Heart right ventricle (tissue), 16 donors: ENCODE measurements around the gene FBXO44. TPM values are rescaled to one million over a fixed set of nuclear protein-coding genes. Genes with fewer than 3 reads are reported as not detected.

Experiments used
- ATAC-seq, 8 donors: fragments of 200-7000 bp; cut with Tn5 transposase; one replicate each; pipeline ENCODE4 v1.9.1; 2020; ENCODE audit warnings: mild to moderate bottlenecking in 8 of 8, moderate library complexity in 8 of 8, moderate number of reproducible peaks in 1 of 8
- DNase-seq, 2 donors: peaks; one replicate each; pipeline ENCODE4 v3.0.0-alpha.2; 2020
- H3K27ac ChIP-seq, 10 donors: fragments of 200-600 bp; sonication (generic) in 2 of 10; one replicate each; pipeline versions ENCODE4 v1.5.0 to v1.8.0; 2020 to 2022; ENCODE audit warnings: mild to moderate bottlenecking in 3 of 10
- H3K27me3 ChIP-seq, 7 donors: fragments of 200-600 bp; one replicate each; pipeline ENCODE4 v1.8.0; 2021 to 2022; ENCODE audit warnings: mild to moderate bottlenecking in 2 of 7
- H3K36me3 ChIP-seq, 9 donors: fragments of 200-600 bp; sonication (generic) in 1 of 9; one replicate each; pipeline versions ENCODE4 v1.5.0 to v1.8.0; 2020 to 2022; ENCODE audit warnings: mild to moderate bottlenecking in 2 of 9
- H3K4me1 ChIP-seq, 9 donors: fragments of 200-600 bp; sonication (generic) in 1 of 9; one replicate each; pipeline versions ENCODE4 v1.5.0 to v1.8.0; 2020 to 2022; ENCODE audit warnings: mild to moderate bottlenecking in 4 of 9
- H3K4me3 ChIP-seq, 10 donors: fragments of 200-600 bp; sonication (generic) in 2 of 10; one replicate each; pipeline versions ENCODE4 v1.5.0 to v1.8.0; 2020 to 2022; ENCODE audit warnings: mild to moderate bottlenecking in 7 of 10, moderate library complexity in 2 of 10
- H3K9me3 ChIP-seq, 11 donors: fragments of 200-600 bp in 10 of 11; sonication (generic) in 2 of 11; one replicate each; pipeline versions ENCODE4 v1.5.0 to v1.8.0; 2013 to 2022; ENCODE audit warnings: mild to moderate bottlenecking in 2 of 11, control low read depth in 1 of 11, moderate library complexity in 1 of 11
- WGBS, 2 donors: extraction: QIAGEN DNeasy Blood & Tissue Kit; methylation state at CpG; one replicate each; pipeline ENCODE4 v1.1.7; 2013; ENCODE audit warnings: inconsistent platforms in 1 of 2; 5-methylcytosine and 5-hydroxymethylcytosine counted together
- intact Hi-C, 10 donors: fragments of 100-400 bp; cut with DNase I; formaldehyde crosslinking; loops; one replicate each; pipeline versions ENCODE4 v1.11.1 to v1.14.2; 2022
- polyA plus RNA-seq, 2 donors: library from polyadenylated mRNA; stranded (reverse); fragments of 200-250 nt; gene quantifications; one replicate each; pipeline ENCODE4 v1.2.3, GENCODE V29; 2013
- total RNA-seq, 10 donors: library from RNA; stranded (reverse); fragmentation: NEBNext Ultra II Directional in 3 of 10; extraction: Animal tissue kit (Norgen Biotek cat#: 25700) in 3 of 10; gene quantifications; one replicate each; pipeline versions ENCODE4 v1.2.1 to v1.2.4, GENCODE V29; 2021 to 2023
- TF ChIP-seq, protein P1 (sequence below), 9 donors: fragments of 200-600 bp; sonication (generic) in 2 of 9; IDR thresholded peaks; one replicate each; pipeline versions ENCODE4 v1.5.0 to v1.8.0; 2021 to 2022; ENCODE audit warnings: antibody characterized with exemption in 9 of 9, mild to moderate bottlenecking in 5 of 9, moderate library complexity in 1 of 9
- donor health status: Arrhythmogenic right ventricular cardiomyopathy.
- donor health status: ischemic (EF 13 %, LVEDD 7.1; RV severe dilation, severe dysfunction).
- donor health status: healthy with polysubstance abuse.
- donor health status: DM: no; HTN: yes; CAD: no.
- donor health status: DM: no; HTN: no; CAD: no.
- donor health status: ischemic (EF 25% LVEDD 6.9; RV normal size, moderate dysfunction).
- donor health status: ischemic (EF 25% LVEDD 5.7; RV mildly dilated, moderate dysfunction).
- donor health status: healthy.
- donor health status: DM: yes; HTN: yes; CAD: no.
- donor health status: Ischemic cardiomyopathy.
- donor health status: ischemic (EF 35%, LVEDD 5.7; RV mildly dilated, moderate dysfunction).
- donor health status: nonischemic (EF 11% LVEDD 7.7; RV severe dilation, severe dysfunction).
- donor health status: DM: yes; HTN: yes; CAD: no.
- donor health status: PGD.
- donor health status: ischemic (EF 29% LVEDD 5.4; RV normal size, mild dysfunction).
- donor health status: nonischemic (EF 23%, LVEDD 6.1; RV moderate dilation, normal function).

The FBXO44 gene
- total and polyA plus RNA-seq, 12 donors = 10.1 to 28.2 (median 15.8) TPM

DNA sequence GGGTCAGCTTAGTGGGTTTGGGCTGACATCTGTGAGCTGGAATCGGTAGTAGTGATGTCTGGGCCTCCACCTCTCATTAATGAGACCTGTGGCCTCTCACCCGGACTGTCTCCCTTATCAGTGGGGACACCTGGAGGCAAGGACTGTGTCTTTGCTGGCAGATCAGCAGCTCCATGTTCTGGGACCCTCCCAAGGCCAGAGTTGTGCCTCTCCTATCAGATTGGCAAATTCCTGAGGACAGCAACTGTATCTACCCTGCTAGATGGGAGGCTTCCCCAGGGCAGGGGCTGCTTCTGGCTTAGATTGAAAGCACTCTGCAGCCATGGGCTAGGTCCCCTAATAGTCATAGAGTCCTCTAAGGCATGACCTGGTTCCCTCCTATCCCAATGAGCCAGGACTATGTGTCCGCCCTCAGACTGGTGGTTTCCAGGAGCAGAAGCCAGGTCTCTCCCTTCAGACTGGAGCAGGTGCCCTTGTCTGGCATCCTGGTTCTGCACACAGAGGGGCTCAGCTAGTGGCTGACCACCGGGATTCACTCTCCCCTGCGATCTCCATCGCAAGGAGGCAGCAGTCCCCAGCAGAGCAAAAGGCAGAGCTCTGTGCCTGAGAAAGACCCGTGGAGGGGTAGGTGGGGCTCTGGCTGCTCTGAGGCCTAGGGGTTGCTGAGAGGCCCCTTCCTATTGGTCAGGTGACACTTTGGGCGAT, 42.7 kb downstream of the FBXO44 start:
- TF ChIP-seq, protein P1, sequence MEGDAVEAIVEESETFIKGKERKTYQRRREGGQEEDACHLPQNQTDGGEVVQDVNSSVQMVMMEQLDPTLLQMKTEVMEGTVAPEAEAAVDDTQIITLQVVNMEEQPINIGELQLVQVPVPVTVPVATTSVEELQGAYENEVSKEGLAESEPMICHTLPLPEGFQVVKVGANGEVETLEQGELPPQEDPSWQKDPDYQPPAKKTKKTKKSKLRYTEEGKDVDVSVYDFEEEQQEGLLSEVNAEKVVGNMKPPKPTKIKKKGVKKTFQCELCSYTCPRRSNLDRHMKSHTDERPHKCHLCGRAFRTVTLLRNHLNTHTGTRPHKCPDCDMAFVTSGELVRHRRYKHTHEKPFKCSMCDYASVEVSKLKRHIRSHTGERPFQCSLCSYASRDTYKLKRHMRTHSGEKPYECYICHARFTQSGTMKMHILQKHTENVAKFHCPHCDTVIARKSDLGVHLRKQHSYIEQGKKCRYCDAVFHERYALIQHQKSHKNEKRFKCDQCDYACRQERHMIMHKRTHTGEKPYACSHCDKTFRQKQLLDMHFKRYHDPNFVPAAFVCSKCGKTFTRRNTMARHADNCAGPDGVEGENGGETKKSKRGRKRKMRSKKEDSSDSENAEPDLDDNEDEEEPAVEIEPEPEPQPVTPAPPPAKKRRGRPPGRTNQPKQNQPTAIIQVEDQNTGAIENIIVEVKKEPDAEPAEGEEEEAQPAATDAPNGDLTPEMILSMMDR (IDR thresholded peaks at IDR 0.05) = no peak
- no peak overlapping the region for H3K4me3 ChIP-seq
- H3K4me1 ChIP-seq = peaks cover 0 to 18% (median 14%) of the 10 kb centered on the region in 9 donors
- ATAC-seq = no peak
- no peaks in the 10 kb centered on the region for H3K36me3 ChIP-seq
- 65 to 68% methylated on average over 8 of the region's 8 CpGs for WGBS, 2 donors
- H3K27ac ChIP-seq = no peak overlapping the region
- no peaks in the 10 kb centered on the region for H3K9me3 ChIP-seq
- DNase-seq = no peak
- intact Hi-C loops = no loop called here
- H3K27me3 ChIP-seq = peaks cover under 1 to 97% (median 84%) of the 10 kb centered on the region in 7 donors

DNA sequence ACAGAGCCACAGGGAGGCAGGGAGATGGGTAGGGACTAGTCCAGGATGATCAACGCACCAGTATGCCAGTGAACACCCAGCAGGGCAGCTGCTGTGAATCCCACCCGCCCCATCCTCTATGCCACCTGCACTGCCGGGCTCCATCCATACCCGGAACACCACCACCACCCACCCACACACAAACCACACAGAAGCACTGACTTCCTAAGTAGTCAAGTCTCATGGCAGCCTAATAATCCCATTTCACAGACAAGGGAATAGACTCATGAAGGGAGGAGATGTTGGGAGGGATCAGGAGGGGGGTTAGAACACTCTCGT, 43.2 kb downstream of the FBXO44 start:
- TF ChIP-seq, protein P1 (IDR thresholded peaks at IDR 0.05) = no peak
- H3K4me3 ChIP-seq = no peak overlapping the region
- ATAC-seq = no peak
- H3K36me3 ChIP-seq = no peaks in the 10 kb centered on the region
- H3K27ac ChIP-seq = no peak overlapping the region
- H3K27me3 ChIP-seq = peaks cover 0 to 96% (median 81%) of the 10 kb centered on the region in 7 donors
- DNase-seq = no peak
- intact Hi-C loops = no loop called here
- H3K9me3 ChIP-seq = no peaks in the 10 kb centered on the region
- H3K4me1 ChIP-seq = peaks cover 0 to 17% (median 13%) of the 10 kb centered on the region in 9 donors
- 82 to 86% methylated on average over 5 of the region's 5 CpGs for WGBS, 2 donors

GRCh38 chr1:11700601-11701467, 46.2 kb downstream of the FBXO44 start:
- TF ChIP-seq, protein P1 (IDR thresholded peaks at IDR 0.05) = no peak
- Histone ChIP-seq H3K4me3 (peak overlapping the region in 2 of 10 donors; percentile 8 to 21), H3K4me1 (peaks cover 0 to 17% (median 13%) of the 10 kb centered on the region in 9 donors), H3K9me3 (no peaks in the 10 kb centered on the region), H3K27me3 (peaks cover 0 to 97% (median 74%) of the 10 kb centered on the region in 7 donors), H3K36me3 (no peaks in the 10 kb centered on the region), H3K27ac (no peak overlapping the region)
- intact Hi-C loops = no loop called here
- 31 to 32% methylated on average over 34 of the region's 34 CpGs for WGBS, 2 donors
- ATAC-seq (no peak), DNase-seq (no peak)

- intact Hi-C loops = no loop called here
- ATAC-seq (peak in 6 of 8 donors; percentile 34 to 43 (median 38)), DNase-seq (no peak)
- TF ChIP-seq, protein P1 (IDR thresholded peaks at IDR 0.05) = no peak
- Histone ChIP-seq H3K9me3 (no peaks in the 10 kb centered on the region), H3K4me3 (peak overlapping the region in 2 of 10 donors; percentile 8 to 21), H3K27me3 (peaks cover 0 to 92% (median 71%) of the 10 kb centered on the region in 7 donors), H3K27ac (no peak overlapping the region), H3K4me1 (peaks cover 0 to 17% (median 13%) of the 10 kb centered on the region in 9 donors), H3K36me3 (no peaks in the 10 kb centered on the region)
- 25 to 26% methylated on average over 15 of the region's 15 CpGs for WGBS, 2 donors
These were observed 46.9 kb downstream of the FBXO44 start for GRCh38 chr1:11701551-11701961.
